Spinal cord (tissue), 10 donors: Measurements from ENCODE around the gene ANKH. TPM values are rescaled to one million over a fixed set of nuclear protein-coding genes. Genes with fewer than 3 reads are reported as not detected.

Experiments
- DNase-seq, 6 donors: peaks; one replicate each; pipeline versions ENCODE4 v3.0.0 to v3.0.0-alpha.2; 2013 to 2015; ENCODE audit warnings: low spot score in 6 of 6, low read depth in 4 of 6
- H3K27ac ChIP-seq: one replicate; pipeline ENCODE4 v1.5.1; 2013; ENCODE audit warnings: low read depth, low read length, control low read depth
- H3K27me3 ChIP-seq: one replicate; pipeline ENCODE4 v1.6.1; 2013; ENCODE audit warnings: low read length; ENCODE audit not compliant: control insufficient read depth, insufficient read depth
- H3K36me3 ChIP-seq: one replicate; pipeline ENCODE4 v1.6.1; 2013; ENCODE audit warnings: low read length; ENCODE audit not compliant: control insufficient read depth, insufficient read depth
- H3K4me1 ChIP-seq: one replicate; pipeline ENCODE4 v1.6.1; 2013; ENCODE audit warnings: low read length; ENCODE audit not compliant: control insufficient read depth, insufficient read depth
- H3K4me3 ChIP-seq: one replicate; pipeline ENCODE4 v1.5.1; 2013; ENCODE audit warnings: low read depth, low read length, control low read depth
- H3K9me3 ChIP-seq: one replicate; pipeline ENCODE4 v1.6.1; 2013; ENCODE audit warnings: low read length; ENCODE audit not compliant: control insufficient read depth, insufficient read depth
- WGBS: methylation state at CpG from one replicate; pipeline ENCODE4 v1.1.5; 2013; ENCODE audit warnings: missing lambda C conversion rate; ENCODE audit not compliant: insufficient coverage; 5-methylcytosine and 5-hydroxymethylcytosine counted together
- polyA plus RNA-seq, 2 donors: library from polyadenylated mRNA; unstranded; fragments of 120-200 nt; gene quantifications; one replicate each; pipeline ENCODE4 v1.2.1, GENCODE V29; 2013; ENCODE audit not compliant: insufficient read length in 2 of 2
- total RNA-seq, 2 donors: library from RNA; depleted of rRNA in 1 of 2; stranded (reverse); fragments of 120-200 nt in 1 of 2; fragments of >200 nt in 1 of 2; gene quantifications; one replicate each; pipeline versions ENCODE4 v1.2.3 to v1.2.4, GENCODE V29; 2013 to 2014
- donor health status: healthy.

The ANKH gene
- total and polyA plus RNA-seq, 4 donors = 45.2 to 73.8 (median 59.6) TPM

DNA sequence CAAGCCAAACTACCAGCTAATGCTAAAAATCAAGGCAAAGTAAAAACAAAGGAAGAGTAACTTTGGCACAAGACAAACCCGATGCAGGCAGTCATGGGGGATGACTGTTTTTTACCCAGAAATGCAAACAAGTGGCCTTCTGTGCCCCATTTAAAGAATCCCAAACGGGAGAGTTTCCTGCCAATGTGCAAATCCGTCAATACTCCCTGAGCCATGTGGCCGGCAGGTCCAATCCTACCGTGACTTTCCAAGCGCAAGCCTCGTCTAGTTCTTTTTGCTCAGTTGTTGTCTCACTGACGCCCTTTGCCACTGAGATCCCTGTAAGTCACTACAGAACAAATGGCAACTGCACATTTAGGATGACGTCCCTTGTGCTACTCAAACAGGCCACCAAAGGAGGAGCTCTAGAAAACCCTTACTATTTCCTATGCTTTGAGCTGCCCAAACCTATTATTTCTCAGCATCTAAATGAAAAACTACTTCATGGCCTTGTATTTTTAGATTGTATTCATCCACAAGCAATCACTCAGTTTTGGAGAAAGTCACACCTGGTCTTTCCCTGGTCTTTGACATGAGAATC lies 163.7 kb downstream of the ANKH start:
- Histone ChIP-seq H3K9me3 (no peaks in the 10 kb centered on the region), H3K4me3 (no peak overlapping the region), H3K27ac (peak overlapping the region; percentile 22), H3K36me3 (peaks cover 36% of the 10 kb centered on the region), H3K27me3 (no peaks in the 10 kb centered on the region), H3K4me1 (peaks cover 6% of the 10 kb centered on the region)
- peak in 1 of 6 donors; percentile 40 for DNase-seq
- WGBS = 41% methylated on average over 9 of the region's 9 CpGs

DNA sequence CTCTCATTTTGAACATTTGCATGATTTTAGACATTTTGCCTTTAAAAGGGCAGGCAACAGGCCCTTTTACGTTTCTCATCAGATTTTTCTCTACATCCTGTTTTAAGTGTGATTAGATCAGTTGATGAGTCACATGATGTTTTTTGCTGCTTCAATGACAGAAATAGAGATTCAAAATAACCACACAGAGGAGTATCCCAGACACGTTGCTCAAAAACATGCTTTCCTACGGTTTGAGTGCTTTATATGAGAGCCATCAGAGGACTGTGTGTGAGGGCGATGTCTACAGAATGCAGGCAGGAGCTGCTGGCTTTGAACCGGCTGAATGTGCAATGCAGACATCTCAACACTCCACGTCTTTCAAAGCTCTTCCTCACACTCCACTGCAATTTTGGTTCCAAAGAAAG lies 165.0 kb downstream of the ANKH start:
- WGBS = no CpG with 5 or more reads among the region's 6 CpGs
- Histone ChIP-seq H3K4me1 (peaks cover 6% of the 10 kb centered on the region), H3K4me3 (no peak overlapping the region), H3K27ac (no peak overlapping the region), H3K36me3 (peaks cover 29% of the 10 kb centered on the region), H3K9me3 (no peaks in the 10 kb centered on the region), H3K27me3 (no peaks in the 10 kb centered on the region)
- no peak for DNase-seq

DNA sequence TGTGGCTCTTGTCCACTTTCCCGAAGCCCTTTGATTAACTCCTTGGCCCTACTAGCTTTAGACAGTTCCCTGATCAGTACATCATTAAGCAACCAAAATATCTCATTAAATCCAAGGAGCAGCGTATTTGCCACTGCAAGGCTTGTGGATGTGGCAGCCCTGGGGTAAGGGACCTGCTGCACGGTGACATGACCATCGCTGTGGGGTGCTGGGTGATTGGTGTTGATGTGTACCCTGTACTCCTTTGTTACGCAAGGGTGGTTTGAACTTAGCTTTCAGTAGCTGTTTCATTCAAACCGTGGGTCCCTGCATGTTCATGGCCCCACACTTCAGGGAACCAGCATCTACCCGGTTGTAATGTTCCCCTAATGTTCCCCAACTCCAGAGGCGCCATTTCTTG lies 166.0 kb downstream of the ANKH start:
- Histone ChIP-seq H3K4me1 (peaks cover 6% of the 10 kb centered on the region), H3K4me3 (no peak overlapping the region), H3K9me3 (no peaks in the 10 kb centered on the region), H3K36me3 (peaks cover 19% of the 10 kb centered on the region), H3K27ac (no peak overlapping the region), H3K27me3 (no peaks in the 10 kb centered on the region)
- DNase-seq = no peak
- WGBS = 96% methylated on average over 4 of the region's 8 CpGs

- H3K27me3 ChIP-seq = no peaks in the 10 kb centered on the region
- H3K36me3 ChIP-seq = peaks cover 23% of the 10 kb centered on the region
- no peak for DNase-seq
- no peaks in the 10 kb centered on the region for H3K9me3 ChIP-seq
- 93% methylated on average over 9 of the region's 11 CpGs for WGBS
- H3K27ac ChIP-seq = no peak overlapping the region
- H3K4me3 ChIP-seq = no peak overlapping the region
- peaks cover under 1% of the 10 kb centered on the region for H3K4me1 ChIP-seq
Measured at GRCh38 chr5:14702238-14702839, 169.2 kb downstream of the ANKH start.

DNA sequence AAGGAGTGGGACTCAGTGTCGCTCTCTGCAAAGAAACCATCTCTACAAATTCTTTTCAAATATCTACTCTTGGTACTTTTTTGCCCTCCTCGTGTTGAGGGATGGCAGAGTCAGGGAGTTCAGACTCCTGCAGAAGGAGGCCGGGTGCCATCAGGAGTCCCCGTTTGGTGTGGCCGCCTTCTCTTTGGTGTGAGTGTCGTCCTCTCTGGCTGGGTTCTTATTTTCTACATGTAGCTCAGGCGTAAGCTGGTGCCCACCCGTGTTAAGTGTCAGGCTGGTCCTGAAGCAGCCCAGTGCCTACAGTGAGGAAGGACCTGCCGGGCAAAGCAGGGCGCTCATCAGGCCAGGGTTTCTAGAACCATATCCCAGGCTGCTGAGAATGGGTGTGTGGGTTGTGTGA lies 170.0 kb downstream of the ANKH start:
- no peak overlapping the region for H3K4me3 ChIP-seq
- H3K27ac ChIP-seq = no peak overlapping the region
- H3K4me1 ChIP-seq = no peaks in the 10 kb centered on the region
- H3K27me3 ChIP-seq = no peaks in the 10 kb centered on the region
- H3K36me3 ChIP-seq = peaks cover 23% of the 10 kb centered on the region
- 98% methylated on average over 9 of the region's 10 CpGs for WGBS
- no peak for DNase-seq
- no peaks in the 10 kb centered on the region for H3K9me3 ChIP-seq

GRCh38 chr5:14700478-14701436 lies 170.8 kb downstream of the ANKH start:
- Histone ChIP-seq H3K36me3 (peaks cover 23% of the 10 kb centered on the region), H3K4me1 (no peaks in the 10 kb centered on the region), H3K27ac (no peak overlapping the region), H3K9me3 (no peaks in the 10 kb centered on the region), H3K4me3 (no peak overlapping the region), H3K27me3 (no peaks in the 10 kb centered on the region)
- WGBS = 65% methylated on average over 7 of the region's 13 CpGs
- DNase-seq = no peak

DNA sequence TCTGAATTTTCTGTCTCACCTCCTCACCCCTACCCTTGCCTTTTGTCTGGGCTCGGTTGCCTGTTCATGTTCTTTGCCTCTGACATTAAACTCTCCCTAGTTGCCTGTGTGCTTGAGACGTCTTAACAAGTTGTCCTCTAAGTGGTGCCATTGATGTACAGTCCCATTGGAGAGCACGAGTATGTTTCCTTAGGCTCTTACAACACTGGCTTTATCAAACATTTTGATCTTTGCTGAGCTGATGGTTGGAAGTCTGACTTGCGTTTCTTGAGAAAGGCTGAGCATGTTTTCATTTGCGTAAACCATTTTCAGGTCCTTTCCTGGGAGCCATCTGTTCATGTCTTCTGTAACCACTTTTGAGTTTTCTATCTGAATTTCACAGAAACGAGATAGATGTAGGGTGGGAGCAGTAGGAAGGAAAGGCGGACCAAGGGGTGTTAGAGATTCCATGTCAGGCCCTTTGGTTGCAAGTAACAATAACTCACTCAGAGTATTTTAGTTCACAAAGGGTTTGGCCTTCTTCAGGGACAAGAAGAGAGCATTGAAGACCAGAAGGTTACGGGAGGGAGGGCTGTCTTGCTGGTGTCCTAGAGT lies 171.7 kb downstream of the ANKH start:
- H3K36me3 ChIP-seq = peaks cover 18% of the 10 kb centered on the region
- H3K4me3 ChIP-seq = no peak overlapping the region
- no peaks in the 10 kb centered on the region for H3K4me1 ChIP-seq
- no peaks in the 10 kb centered on the region for H3K27me3 ChIP-seq
- DNase-seq = no peak
- 84% methylated on average over 6 of the region's 8 CpGs for WGBS
- H3K9me3 ChIP-seq = no peaks in the 10 kb centered on the region
- no peak overlapping the region for H3K27ac ChIP-seq

GRCh38 chr5:14699159-14699558 lies 172.4 kb downstream of the ANKH start:
- H3K27me3 ChIP-seq = no peaks in the 10 kb centered on the region
- no peak for DNase-seq
- H3K9me3 ChIP-seq = no peaks in the 10 kb centered on the region
- peaks cover 17% of the 10 kb centered on the region for H3K36me3 ChIP-seq
- no peak overlapping the region for H3K27ac ChIP-seq
- no peaks in the 10 kb centered on the region for H3K4me1 ChIP-seq
- H3K4me3 ChIP-seq = no peak overlapping the region
- WGBS = 100% methylated on average over 2 of the region's 2 CpGs

DNA sequence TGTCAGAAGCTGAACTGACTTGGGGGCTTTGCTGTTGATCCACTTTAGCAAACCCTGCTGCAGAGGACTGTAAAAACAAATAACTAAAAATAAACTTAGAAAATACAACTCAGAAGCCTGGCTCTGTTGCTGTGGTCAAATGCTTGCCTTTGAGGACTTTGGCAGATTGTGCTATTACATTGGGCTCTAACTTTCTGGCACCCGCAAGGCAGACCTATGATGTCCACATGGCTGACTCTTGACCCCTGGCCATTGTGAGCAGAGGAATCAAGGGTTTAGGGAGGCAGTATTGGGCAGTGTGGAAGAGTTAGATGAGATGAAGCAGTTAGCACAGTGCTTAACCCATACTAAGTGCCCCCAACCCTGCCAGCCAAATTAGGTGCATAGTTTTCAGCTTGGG lies 173.1 kb downstream of the ANKH start:
- Histone ChIP-seq H3K9me3 (no peaks in the 10 kb centered on the region), H3K4me1 (no peaks in the 10 kb centered on the region), H3K27ac (no peak overlapping the region), H3K4me3 (no peak overlapping the region), H3K36me3 (peaks cover 20% of the 10 kb centered on the region), H3K27me3 (no peaks in the 10 kb centered on the region)
- WGBS = 100% methylated on average over 1 of the region's 1 CpG
- DNase-seq = no peak
